ENCODE measurements around the gene MBD4.
"Not testable (repeated sequence)": the region's sequence is repeated elsewhere in the genome, so short reads cannot be mapped to it uniquely, and the experiment has no call there.

The MBD4 gene

GRCh38 chr3:129409541-129409940 is 30.2 kb downstream of the MBD4 start:
- DNase-seq (ENCODE audit: low spot score) = no peak

- no peak for DNase-seq (ENCODE audit: low spot score)
Observed at GRCh38 chr3:129404610-129405009, 35.1 kb downstream of the MBD4 start.

DNA sequence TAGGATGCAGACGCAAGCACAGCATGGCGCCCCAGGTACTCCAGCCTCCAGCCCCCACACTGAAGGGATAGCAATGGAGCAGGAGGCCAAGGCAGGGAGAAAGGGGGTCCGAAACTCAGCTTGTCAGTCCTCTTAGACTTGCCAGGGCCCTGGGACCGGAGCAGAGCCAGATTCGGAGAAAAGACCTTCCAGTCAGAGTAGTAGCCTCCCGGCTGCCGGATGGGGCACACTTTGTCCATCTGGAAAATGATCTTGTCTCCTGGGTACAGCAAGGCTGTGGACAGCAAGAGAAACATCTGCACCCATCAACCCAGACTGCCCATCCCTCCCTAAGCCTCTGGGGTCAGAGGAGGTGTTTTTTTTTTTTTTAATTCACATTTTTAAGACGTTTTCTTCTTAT is 35.6 kb downstream of the MBD4 start:
- no peak for DNase-seq (ENCODE audit: low spot score)

DNA sequence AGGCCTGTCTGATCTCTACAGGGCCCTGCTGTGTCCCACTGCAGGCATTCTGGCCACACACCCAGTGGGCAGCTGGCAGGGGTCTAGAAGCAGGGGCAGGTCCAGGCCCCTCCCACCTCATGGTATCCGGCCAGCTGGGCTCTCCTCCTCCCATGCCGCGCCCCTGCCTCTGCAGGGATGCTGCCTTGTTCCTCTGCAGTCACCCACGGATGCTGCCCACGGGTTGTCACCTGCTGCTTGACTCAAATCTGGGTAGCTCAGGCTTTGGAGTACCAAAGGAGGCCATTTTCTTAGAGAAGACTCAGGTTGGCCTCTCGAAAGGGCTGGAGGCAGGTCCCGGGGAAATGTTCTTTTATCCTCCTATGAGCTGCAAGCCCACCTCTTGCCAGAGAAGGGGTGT is 36.3 kb downstream of the MBD4 start:
- no peak for DNase-seq (ENCODE audit: low spot score)

DNA sequence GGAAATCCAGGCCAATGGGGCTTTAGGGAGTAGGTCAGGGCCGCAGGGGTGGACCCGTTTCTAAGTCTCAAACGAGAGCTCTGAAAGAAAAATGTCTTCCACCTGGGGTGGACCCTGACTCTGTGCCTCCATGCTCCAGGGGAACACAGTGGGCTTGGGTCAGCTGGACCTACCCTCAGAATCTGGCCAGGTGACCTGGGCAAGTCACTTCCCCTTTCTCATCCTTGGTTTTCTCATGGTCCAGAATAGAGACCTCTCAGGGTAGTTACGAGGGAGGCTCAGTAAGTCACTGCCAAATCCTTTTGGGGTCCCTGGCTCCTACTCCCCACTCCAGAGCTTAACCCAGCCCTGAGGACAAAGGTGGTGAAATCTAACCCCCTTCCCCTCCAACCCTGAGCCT is 37.1 kb downstream of the MBD4 start:
- no peak for DNase-seq (ENCODE audit: low spot score)

DNA sequence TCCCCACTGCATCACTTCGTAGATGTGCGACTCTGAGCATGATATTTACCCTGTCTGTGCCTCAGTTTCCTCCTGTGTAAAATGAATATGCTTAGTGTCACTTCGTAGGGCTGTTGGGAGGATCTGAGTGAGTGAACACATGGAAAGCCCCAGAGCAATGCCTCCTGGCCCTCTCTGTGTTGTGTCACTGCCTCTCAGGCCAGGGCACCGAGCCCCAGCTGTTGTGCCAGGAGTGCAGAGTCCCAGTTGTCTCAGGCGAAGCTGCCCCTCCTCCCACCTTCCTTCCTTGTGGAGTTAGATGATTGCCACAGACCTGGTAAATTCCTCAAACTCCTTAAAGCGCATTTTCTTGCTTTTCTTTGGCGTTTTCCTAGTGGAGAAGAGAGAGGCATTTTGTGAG is 37.5 kb downstream of the MBD4 start:
- DNase-seq (ENCODE audit: low spot score) = no peak

- no peak for DNase-seq (ENCODE audit: low spot score)
Observed at GRCh38 chr3:129399895-129400357, 39.8 kb downstream of the MBD4 start.

- DNase-seq (ENCODE audit: low spot score) = peak; percentile 87
Observed at GRCh38 chr3:129399145-129399894, 40.4 kb downstream of the MBD4 start.

- DNase-seq (ENCODE audit: low spot score) = peak; percentile 58
Observed at GRCh38 chr3:129398803-129399144, 41.0 kb downstream of the MBD4 start.

GRCh38 chr3:129393760-129394564 is 45.8 kb downstream of the MBD4 start:
- not testable (repeated sequence) for DNase-seq (ENCODE audit: low spot score)

DNA sequence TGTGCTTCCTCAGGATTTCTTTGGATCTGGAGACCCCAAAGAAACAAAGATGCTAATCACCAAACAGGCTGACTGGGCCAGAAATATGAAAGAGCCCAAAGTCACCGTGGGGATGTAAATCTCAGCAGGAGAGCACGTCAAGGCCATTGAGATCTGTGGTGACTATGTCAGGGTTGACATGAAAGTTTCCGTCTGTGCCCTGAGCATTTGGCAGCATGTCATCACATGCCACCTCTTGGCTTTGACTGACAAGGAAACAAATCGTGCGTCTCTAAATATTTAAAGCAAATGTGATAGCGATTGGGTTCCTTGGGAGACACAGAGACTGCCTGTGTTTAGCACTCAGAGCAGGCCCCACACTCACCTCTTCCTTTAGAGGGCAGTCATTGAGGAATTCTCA is 46.5 kb downstream of the MBD4 start:
- DNase-seq (ENCODE audit: low spot score) = no peak

GRCh38 chr3:129392106-129392887 is 47.5 kb downstream of the MBD4 start:
- DNase-seq (ENCODE audit: low spot score) = not testable (repeated sequence)

GRCh38 chr3:129391583-129391982 is 48.2 kb downstream of the MBD4 start:
- not testable (repeated sequence) for DNase-seq (ENCODE audit: low spot score)

GRCh38 chr3:129389572-129389937 is 50.2 kb downstream of the MBD4 start:
- DNase-seq (ENCODE audit: low spot score) = no peak

- DNase-seq (ENCODE audit: low spot score) = not testable (repeated sequence)
Observed at GRCh38 chr3:129388791-129389571, 50.8 kb downstream of the MBD4 start.

DNA sequence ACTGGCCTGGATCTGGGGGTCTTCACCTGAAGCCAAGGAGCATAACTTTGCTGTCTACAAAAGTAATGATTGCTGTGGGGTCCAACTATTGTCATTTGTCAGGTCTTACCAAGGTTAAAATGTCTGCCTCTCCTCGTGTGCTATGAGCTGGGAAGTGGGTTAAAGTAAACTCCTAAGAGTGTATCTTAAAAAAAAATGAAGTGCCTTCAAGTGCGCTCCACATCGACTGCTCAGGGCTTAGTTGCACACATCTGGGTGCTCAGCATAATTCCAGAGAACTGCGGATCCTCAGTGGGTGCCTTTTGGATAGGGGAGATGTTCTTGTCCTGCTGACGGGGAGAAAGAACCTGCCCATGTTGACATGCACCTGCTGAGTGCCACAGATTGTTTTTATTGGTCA is 52.3 kb downstream of the MBD4 start:
- no peak for DNase-seq (ENCODE audit: low spot score)

- DNase-seq (ENCODE audit: low spot score) = no peak
Observed at GRCh38 chr3:129386984-129387383, 52.8 kb downstream of the MBD4 start.

- DNase-seq (ENCODE audit: low spot score) = not testable (repeated sequence)
Observed at GRCh38 chr3:129385507-129385906, 54.2 kb downstream of the MBD4 start.

GRCh38 chr3:129384594-129385323 is 55.0 kb downstream of the MBD4 start:
- DNase-seq (ENCODE audit: low spot score) = no peak

- DNase-seq (ENCODE audit: low spot score) = not testable (repeated sequence)
Observed at GRCh38 chr3:129384103-129384502, 55.6 kb downstream of the MBD4 start.

GRCh38 chr3:129383292-129383860 is 56.4 kb downstream of the MBD4 start:
- peak; percentile 88 for DNase-seq (ENCODE audit: low spot score)
